SU-DHL-6 (cell line): ENCODE results near the gene NUBP2.

Experiments
- EZH2phosphoT487 ChIP-seq: fragments of 200-600 bp; sonication (generic), shearing (Covaris generic); conservative IDR thresholded peaks from 2 replicates; pipeline ENCODE4 v1.6.1; 2018; ENCODE audit warnings: mild to moderate bottlenecking, antibody characterized with exemption, low read length, moderate library complexity, mixed read lengths
- TF ChIP-seq, protein P1 (sequence below): fragments of 200-600 bp; sonication (generic); IDR thresholded peaks from one replicate; pipeline ENCODE4 v1.5.1; 2017; ENCODE audit warnings: antibody characterized with exemption, mild to moderate bottlenecking, low read length, moderate library complexity; ENCODE audit not compliant: insufficient read depth, poor library complexity, severe bottlenecking

DNA sequence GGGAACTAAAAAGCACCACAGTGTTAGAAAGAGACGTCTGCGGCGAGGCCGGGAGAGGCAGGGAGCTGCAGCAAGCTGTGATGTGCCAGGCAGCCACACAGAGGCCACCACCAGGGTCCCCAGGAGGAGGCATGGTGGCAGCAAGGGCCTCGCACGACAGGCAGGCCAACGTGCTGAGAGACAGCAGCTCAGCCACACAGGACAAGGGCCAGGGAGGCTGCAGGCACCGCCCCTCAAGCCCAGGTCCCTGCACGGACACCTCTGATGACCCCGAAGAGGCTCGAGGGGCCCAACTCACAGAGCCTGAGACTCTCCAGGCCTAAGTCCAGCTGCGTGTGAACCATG is 38.2 kb downstream of the NUBP2 start:
- TF ChIP-seq, protein P1, sequence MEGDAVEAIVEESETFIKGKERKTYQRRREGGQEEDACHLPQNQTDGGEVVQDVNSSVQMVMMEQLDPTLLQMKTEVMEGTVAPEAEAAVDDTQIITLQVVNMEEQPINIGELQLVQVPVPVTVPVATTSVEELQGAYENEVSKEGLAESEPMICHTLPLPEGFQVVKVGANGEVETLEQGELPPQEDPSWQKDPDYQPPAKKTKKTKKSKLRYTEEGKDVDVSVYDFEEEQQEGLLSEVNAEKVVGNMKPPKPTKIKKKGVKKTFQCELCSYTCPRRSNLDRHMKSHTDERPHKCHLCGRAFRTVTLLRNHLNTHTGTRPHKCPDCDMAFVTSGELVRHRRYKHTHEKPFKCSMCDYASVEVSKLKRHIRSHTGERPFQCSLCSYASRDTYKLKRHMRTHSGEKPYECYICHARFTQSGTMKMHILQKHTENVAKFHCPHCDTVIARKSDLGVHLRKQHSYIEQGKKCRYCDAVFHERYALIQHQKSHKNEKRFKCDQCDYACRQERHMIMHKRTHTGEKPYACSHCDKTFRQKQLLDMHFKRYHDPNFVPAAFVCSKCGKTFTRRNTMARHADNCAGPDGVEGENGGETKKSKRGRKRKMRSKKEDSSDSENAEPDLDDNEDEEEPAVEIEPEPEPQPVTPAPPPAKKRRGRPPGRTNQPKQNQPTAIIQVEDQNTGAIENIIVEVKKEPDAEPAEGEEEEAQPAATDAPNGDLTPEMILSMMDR = no peak
- TF ChIP-seq EZH2phosphoT487 = no peak
